Mononuclear cell (primary cell): ENCODE measurements around the gene SULT1A2. TPM values are rescaled to one million over a fixed set of nuclear protein-coding genes. Genes with fewer than 3 reads are reported as not detected.
"Not testable (repeated sequence)": the region's sequence is repeated elsewhere in the genome, so short reads cannot be mapped to it uniquely, and the experiment has no call there.

ENCODE experiments used
- H3K27me3 ChIP-seq: 2 replicates; pipeline ENCODE4 v1.6.0; 2011; ENCODE audit warnings: low read length, control low read depth; ENCODE audit not compliant: insufficient read depth
- H3K4me1 ChIP-seq: 2 replicates; pipeline ENCODE4 v1.5.1; 2011; ENCODE audit warnings: mild to moderate bottlenecking, low read length, control low read depth; ENCODE audit not compliant: insufficient read depth
- H3K4me3 ChIP-seq: 2 replicates; pipeline ENCODE4 v1.5.1; 2011; ENCODE audit warnings: mild to moderate bottlenecking, low read length, moderate library complexity
- H3K9me3 ChIP-seq: 2 replicates; pipeline ENCODE4 v1.5.1; 2011; ENCODE audit warnings: low read depth, mild to moderate bottlenecking, control low read depth, low read length
- total RNA-seq: library from RNA; depleted of rRNA; stranded (reverse); fragments of >200 nt; gene quantifications from one replicate; pipeline ENCODE4 v1.2.3, GENCODE V29; 2012

Gene SULT1A2
- total RNA-seq, 1 donor = 1.6 TPM

DNA sequence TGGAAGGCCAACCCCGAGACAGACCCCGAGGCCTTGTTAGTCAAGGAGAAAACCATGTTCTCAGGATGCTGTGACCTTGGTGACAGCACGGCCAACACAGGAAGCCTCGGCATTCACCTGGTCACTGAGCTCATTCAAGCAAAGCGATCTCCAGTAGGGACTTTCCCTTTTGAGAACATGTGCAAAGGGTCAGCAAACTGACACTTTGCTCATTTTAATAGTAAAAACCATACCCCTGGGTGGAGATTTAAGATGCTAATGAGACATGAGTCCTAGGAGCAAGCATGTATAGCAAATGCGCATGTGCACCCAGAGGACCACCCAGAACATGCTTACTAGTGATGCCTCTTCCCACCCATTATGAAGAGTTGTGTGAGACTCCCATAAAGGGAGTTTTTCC lies 5.7 kb upstream of the SULT1A2 start:
- no peak overlapping the region for H3K4me3 ChIP-seq
- H3K4me1 ChIP-seq = peaks cover under 1% of the 10 kb centered on the region
- no peaks in the 10 kb centered on the region for H3K27me3 ChIP-seq
- no peaks in the 10 kb centered on the region for H3K9me3 ChIP-seq

DNA sequence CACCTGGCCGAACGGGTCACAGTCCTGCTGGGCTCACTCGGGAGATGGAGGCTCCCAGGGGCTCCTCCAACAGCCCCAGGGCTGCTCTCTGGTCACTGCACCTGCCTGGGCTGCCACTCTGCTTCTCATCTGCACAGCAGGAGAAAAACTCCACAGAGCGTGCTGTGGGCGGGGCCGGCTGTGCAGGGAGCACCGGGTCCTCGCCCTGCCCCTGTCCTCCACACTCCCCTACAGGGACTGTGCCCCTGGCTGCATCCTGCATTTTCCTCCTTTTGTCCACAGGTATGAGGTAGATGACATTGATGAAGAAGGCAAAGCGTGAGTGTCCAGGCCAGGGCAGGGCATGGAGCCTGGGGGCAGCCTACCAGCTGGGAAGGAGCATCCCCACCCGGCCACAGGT lies 5.2 kb upstream of the SULT1A2 start:
- H3K27me3 ChIP-seq, H3K9me3 ChIP-seq, H3K4me1 ChIP-seq, H3K4me3 ChIP-seq: not testable (repeated sequence)

GRCh38 chr16:28601589-28601988 lies 4.7 kb upstream of the SULT1A2 start:
- not testable (repeated sequence) for H3K4me3 ChIP-seq, H3K9me3 ChIP-seq, H3K27me3 ChIP-seq, H3K4me1 ChIP-seq

GRCh38 chr16:28600965-28601364 lies 4.1 kb upstream of the SULT1A2 start:
- not testable (repeated sequence) for H3K4me1 ChIP-seq, H3K4me3 ChIP-seq, H3K9me3 ChIP-seq, H3K27me3 ChIP-seq

GRCh38 chr16:28599377-28600285 lies 2.8 kb upstream of the SULT1A2 start:
- not testable (repeated sequence) for H3K9me3 ChIP-seq, H3K4me3 ChIP-seq, H3K27me3 ChIP-seq, H3K4me1 ChIP-seq

GRCh38 chr16:28597692-28598261 lies 927 bp upstream of the SULT1A2 start:
- Histone ChIP-seq H3K27me3 (no peaks in the 10 kb centered on the region), H3K9me3 (no peaks in the 10 kb centered on the region), H3K4me3 (no peak overlapping the region), H3K4me1 (peaks cover 6% of the 10 kb centered on the region)

DNA sequence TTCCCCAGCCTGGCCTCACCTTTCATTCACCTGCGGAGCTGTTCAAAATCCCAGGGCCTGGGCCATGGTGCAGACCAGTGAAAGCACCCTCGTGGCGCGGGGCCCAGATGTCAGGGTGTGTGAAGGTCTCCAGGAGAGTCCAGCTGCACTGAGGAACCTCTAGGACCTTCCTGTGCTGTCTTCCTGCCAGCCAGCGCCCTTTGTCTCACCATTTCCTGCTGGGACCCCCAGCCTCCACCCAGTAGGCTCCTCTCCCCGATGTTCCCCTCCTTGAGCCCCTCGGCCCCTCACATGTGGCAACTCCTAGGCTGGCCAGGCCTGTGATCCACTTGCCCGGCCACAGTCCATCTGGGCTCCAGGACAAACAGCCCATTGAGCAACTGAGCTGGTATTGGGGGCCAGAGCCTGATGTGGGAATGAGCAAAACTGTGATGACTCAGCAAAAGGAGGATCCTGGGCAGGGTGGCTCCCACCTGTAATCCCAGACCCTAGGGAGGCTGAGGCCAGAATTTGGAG lies 677 bp downstream of the SULT1A2 start:
- peaks cover 6% of the 10 kb centered on the region for H3K4me1 ChIP-seq
- no peaks in the 10 kb centered on the region for H3K9me3 ChIP-seq
- H3K4me3 ChIP-seq = no peak overlapping the region
- no peaks in the 10 kb centered on the region for H3K27me3 ChIP-seq

DNA sequence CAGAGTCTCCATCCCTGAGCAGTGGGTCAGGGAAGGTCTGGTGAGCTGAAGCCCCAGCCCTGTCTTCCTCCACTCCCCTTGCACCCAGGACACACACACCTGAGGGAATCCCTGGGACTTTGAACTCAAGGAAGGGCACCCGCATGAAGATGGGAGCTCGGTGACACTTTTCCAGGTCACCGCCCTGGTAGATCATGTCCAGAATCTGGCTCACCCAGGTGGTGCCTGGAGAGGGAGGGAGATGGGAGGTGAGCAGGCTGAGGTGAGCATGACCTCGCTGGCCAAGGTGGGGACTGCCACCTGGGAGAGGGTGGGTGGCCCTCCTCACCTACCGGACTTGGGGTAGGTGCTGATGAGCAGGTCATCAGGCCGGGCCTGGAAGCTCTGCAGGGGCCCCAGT lies 1.4 kb downstream of the SULT1A2 start:
- not testable (repeated sequence) for H3K9me3 ChIP-seq, H3K4me3 ChIP-seq, H3K4me1 ChIP-seq, H3K27me3 ChIP-seq

DNA sequence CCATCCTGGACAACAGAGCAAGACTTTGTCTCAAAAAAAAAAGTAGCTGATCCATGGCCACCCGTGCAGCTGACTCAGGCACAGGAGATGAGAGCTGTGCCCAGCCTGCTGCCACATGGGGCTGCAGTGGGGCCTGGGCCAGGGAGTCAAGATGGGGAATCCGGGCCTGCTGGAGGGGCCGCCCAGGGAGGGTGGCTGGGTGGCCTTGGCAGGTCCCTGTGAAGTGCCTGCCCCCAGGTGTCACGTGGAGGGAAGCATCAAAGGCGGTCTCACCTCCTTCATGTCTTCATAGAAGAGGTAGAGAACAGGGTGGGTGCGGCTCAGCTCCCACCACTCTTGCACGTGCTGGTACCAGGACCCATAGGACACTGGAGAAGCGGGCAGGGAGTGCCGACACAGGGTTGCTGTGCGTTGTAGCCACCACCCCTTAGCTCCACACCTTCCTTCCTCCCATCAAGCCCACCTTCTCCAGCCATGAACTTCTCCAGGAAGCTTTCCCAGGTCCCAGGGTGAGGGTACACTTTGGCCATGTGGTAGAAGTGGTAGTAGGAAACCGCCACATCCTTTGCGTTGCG lies 3.8 kb downstream of the SULT1A2 start:
- H3K4me3 ChIP-seq = no peak overlapping the region
- no peaks in the 10 kb centered on the region for H3K27me3 ChIP-seq
- H3K9me3 ChIP-seq = no peaks in the 10 kb centered on the region
- H3K4me1 ChIP-seq = peaks cover 6% of the 10 kb centered on the region

DNA sequence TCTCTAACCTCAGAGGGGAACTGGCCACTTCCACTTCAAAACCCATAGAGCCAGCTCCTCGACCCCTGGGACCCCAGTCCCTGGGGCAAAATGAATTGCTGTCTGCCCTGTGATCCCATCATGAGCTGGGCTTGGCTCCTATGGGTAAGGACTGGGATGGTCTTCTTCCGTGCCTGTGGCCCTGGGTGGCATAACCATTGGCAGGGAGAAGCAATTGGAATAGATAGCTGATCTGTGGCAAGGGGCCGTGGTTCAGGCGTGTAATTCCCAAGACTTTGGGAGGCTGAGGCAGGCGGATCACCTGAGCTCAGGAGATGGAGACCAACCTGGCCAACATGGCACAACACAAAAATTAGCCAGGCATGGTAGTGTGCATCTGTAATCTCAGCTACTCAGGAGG lies 4.3 kb downstream of the SULT1A2 start:
- no peaks in the 10 kb centered on the region for H3K9me3 ChIP-seq
- peaks cover 6% of the 10 kb centered on the region for H3K4me1 ChIP-seq
- H3K27me3 ChIP-seq = no peaks in the 10 kb centered on the region
- no peak overlapping the region for H3K4me3 ChIP-seq

DNA sequence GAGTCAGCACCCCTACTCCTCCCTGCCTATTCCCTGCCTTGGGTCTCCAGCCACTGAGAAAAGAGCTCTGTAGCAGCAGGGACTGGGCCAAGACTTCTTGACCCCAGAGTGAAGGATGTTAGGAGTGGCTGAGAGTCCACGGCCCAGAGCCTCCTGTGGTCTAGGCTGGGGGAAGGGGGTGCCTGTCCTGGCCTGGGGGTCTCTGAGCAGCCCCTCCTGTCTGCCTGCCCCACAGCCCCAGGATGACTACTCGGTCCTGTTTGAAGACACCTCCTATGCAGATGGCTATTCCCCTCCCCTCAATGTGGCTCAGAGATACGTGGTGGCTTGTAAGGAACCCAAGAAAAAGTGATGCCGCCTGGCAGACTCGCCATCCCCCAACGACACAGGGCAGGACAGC lies 5.5 kb downstream of the SULT1A2 start:
- Histone ChIP-seq H3K9me3 (no peaks in the 10 kb centered on the region), H3K27me3 (no peaks in the 10 kb centered on the region), H3K4me1 (no peaks in the 10 kb centered on the region), H3K4me3 (no peak overlapping the region)

- no peaks in the 10 kb centered on the region for H3K27me3 ChIP-seq
- H3K9me3 ChIP-seq = no peaks in the 10 kb centered on the region
Observed at GRCh38 chr16:28590384-28591340, 6.2 kb downstream of the SULT1A2 start.

DNA sequence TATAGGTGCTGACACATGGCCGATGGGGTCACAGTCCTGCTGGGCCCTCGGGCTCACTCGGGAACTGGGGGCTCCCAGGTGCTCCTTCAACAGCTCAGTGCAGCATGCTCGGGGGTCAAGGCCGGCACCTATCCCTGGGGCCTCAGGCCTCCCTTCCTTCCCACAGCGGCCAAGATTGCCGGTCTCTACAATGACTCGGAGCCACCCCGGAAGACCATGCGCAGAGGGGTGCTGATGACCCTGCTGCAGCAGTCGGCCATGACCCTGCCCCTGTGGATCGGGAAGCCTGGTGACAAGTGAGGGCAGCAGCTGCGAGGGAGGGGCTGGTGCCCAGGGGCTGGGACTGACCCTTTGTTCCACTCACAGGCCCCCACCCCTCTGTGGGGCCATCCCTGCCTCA lies 6.9 kb downstream of the SULT1A2 start:
- H3K9me3 ChIP-seq = no peaks in the 10 kb centered on the region
- H3K27me3 ChIP-seq = no peaks in the 10 kb centered on the region
- H3K4me1 ChIP-seq = no peaks in the 10 kb centered on the region
- H3K4me3 ChIP-seq = no peak overlapping the region

More at GRCh38 chr16:28590384-28591340, 6.2 kb downstream of the SULT1A2 start:
- Histone ChIP-seq H3K4me3 (no peak overlapping the region), H3K4me1 (no peaks in the 10 kb centered on the region)

DNA sequence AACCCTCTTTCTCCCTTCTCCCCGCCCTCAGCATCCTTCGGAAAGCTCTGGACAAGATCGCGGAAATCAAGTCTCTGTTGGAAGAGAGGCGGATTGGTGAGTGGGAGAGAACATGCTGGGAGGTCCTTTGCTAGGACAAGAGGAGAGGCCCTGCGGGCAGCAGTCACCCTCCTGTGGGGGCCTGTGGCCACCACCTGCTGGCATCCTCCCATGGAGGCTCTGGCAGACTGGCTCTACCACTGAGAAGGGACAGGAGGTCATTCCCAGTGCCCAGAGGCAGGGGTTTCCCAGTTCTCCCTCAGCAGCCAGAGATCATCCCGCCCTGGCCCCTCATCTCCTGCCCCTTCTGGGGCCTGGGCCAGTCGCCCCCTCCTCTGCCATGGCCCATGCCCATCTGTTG lies 7.8 kb downstream of the SULT1A2 start:
- Histone ChIP-seq H3K4me3 (no peak overlapping the region), H3K4me1 (no peaks in the 10 kb centered on the region), H3K9me3 (no peaks in the 10 kb centered on the region), H3K27me3 (no peaks in the 10 kb centered on the region)

DNA sequence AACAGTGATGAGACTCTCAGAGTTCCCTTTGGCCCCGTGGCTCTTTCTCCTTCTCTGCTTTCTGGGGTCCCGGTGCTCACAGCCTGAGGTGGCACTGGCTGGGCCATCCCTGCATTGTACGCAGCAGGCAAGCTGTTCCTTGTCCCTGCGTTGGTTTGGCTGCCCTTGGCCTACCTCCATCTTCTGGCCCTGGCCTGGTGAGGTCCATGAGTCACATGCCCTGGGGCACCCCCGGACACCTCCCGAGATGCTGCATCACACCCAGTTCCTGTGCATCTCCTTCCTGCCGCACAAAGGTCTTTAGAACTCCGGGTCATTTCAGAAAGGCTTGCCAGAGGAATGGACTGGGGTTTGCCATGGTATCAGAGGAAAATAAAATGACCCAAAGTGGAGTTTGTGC lies 9.5 kb downstream of the SULT1A2 start:
- Histone ChIP-seq H3K4me1 (no peaks in the 10 kb centered on the region), H3K9me3 (no peaks in the 10 kb centered on the region), H3K27me3 (no peaks in the 10 kb centered on the region), H3K4me3 (no peak overlapping the region)
